Loucy (cell line): Measurements from ENCODE around the gene PKP2.

ENCODE experiments used
- H2AFZ ChIP-seq: fragments of 200-600 bp; sonication (generic); 2 replicates; pipeline ENCODE4 v1.6.0; 2016; ENCODE audit warnings: antibody characterized with exemption, mild to moderate bottlenecking, low read length, moderate library complexity
- H3F3A ChIP-seq: fragments of 200-600 bp; 2 replicates; pipeline ENCODE4 v1.6.0; 2016; ENCODE audit warnings: antibody characterized with exemption, low read depth, mild to moderate bottlenecking
- H3K27me3 ChIP-seq: fragments of 200-600 bp; sonication (generic); 2 replicates; pipeline ENCODE4 v1.6.1; 2014; ENCODE audit warnings: low read length, mild to moderate bottlenecking; ENCODE audit not compliant: insufficient read depth, poor library complexity, severe bottlenecking
- H3K36me3 ChIP-seq: fragments of 200-600 bp; sonication (generic); 2 replicates; pipeline ENCODE4 v1.6.1; 2016; ENCODE audit warnings: low read length; ENCODE audit not compliant: insufficient read depth
- H3K4me1 ChIP-seq: fragments of 200-600 bp; sonication (generic); 2 replicates; pipeline ENCODE4 v1.5.1; 2014; ENCODE audit warnings: low read length, mild to moderate bottlenecking; ENCODE audit not compliant: insufficient read depth, poor library complexity, severe bottlenecking
- H3K4me2 ChIP-seq: fragments of 200-600 bp; sonication (generic); 2 replicates; pipeline ENCODE4 v1.6.0; 2014; ENCODE audit warnings: antibody characterized with exemption, low read length, low read depth, mild to moderate bottlenecking; ENCODE audit not compliant: poor library complexity, severe bottlenecking
- H3K4me3 ChIP-seq: fragments of 200-600 bp; sonication (generic); 2 replicates; pipeline ENCODE4 v1.5.1; 2014; ENCODE audit warnings: low read length, mild to moderate bottlenecking, mixed read lengths; ENCODE audit not compliant: poor library complexity, severe bottlenecking
- H3K79me2 ChIP-seq: fragments of 200-600 bp; sonication (generic); 2 replicates; pipeline ENCODE4 v1.6.1; 2014; ENCODE audit warnings: low read length; ENCODE audit not compliant: insufficient read depth
- H3K9ac ChIP-seq: fragments of 200-600 bp; sonication (generic); 2 replicates; pipeline ENCODE4 v1.6.0; 2014; ENCODE audit warnings: mild to moderate bottlenecking, low read depth, low read length, moderate library complexity; ENCODE audit not compliant: poor library complexity, severe bottlenecking
- H3K9me2 ChIP-seq: fragments of 200-600 bp; sonication (generic); replicated peaks from 2 replicates; pipeline ENCODE4 v1.6.1; 2016; ENCODE audit warnings: low read depth, low read length, mixed read lengths
- H3K9me3 ChIP-seq: fragments of 200-600 bp; sonication (generic); 2 replicates; pipeline ENCODE4 v1.6.1; 2014; ENCODE audit warnings: mild to moderate bottlenecking, antibody characterized with exemption, low read length, low read depth; ENCODE audit not compliant: insufficient read depth
- H4K20me1 ChIP-seq: fragments of 200-600 bp; sonication (generic); 2 replicates; pipeline ENCODE4 v1.6.0; 2014; ENCODE audit warnings: antibody characterized with exemption, low read length, mild to moderate bottlenecking; ENCODE audit not compliant: insufficient read depth, poor library complexity, severe bottlenecking
- CTCF ChIP-seq: fragments of 200-600 bp; sonication (generic); conservative IDR thresholded peaks from 2 replicates; pipeline ENCODE4 v1.5.1; 2014; ENCODE audit warnings: mild to moderate bottlenecking, antibody characterized with exemption, low read length
- EZH2phosphoT487 ChIP-seq: fragments of 200-600 bp; IDR thresholded peaks from 2 replicates; pipeline ENCODE4 v1.6.1; 2018; ENCODE audit warnings: antibody characterized with exemption, mild to moderate bottlenecking, moderate library complexity, borderline replicate concordance

PKP2 gene

GRCh38 chr12:32917094-32917611 is 20.6 kb upstream of the PKP2 start:
- H2AFZ ChIP-seq, result no peak overlapping the region

GRCh38 chr12:32907898-32908476 is 11.4 kb upstream of the PKP2 start:
- H2AFZ ChIP-seq, result no peak overlapping the region
- no peaks in the 10 kb centered on the region for H3K79me2 ChIP-seq
- H3K4me1 ChIP-seq, result no peaks in the 10 kb centered on the region
- TF ChIP-seq CTCF (no peak), EZH2phosphoT487 (no peak)
- H3K9me2 ChIP-seq, result no peaks in the 10 kb centered on the region
- H3K36me3 ChIP-seq, result no peaks in the 10 kb centered on the region
- no peaks in the 10 kb centered on the region for H3F3A ChIP-seq
- H3K4me3 ChIP-seq, result no peak overlapping the region
- no peak overlapping the region for H3K4me2 ChIP-seq
- H3K9ac ChIP-seq, result no peak overlapping the region
- H3K27me3 ChIP-seq, result no peaks in the 10 kb centered on the region
- H4K20me1 ChIP-seq, result no peaks in the 10 kb centered on the region
- H3K9me3 ChIP-seq, result no peaks in the 10 kb centered on the region

More at GRCh38 chr12:32917094-32917611, 20.6 kb upstream of the PKP2 start:
- no peaks in the 10 kb centered on the region for H3K4me1 ChIP-seq
- H4K20me1 ChIP-seq, result no peaks in the 10 kb centered on the region
- H3K9ac ChIP-seq, result no peak overlapping the region
- no peaks in the 10 kb centered on the region for H3K36me3 ChIP-seq
- H3K4me3 ChIP-seq, result no peak overlapping the region
- H3F3A ChIP-seq, result no peaks in the 10 kb centered on the region
- no peaks in the 10 kb centered on the region for H3K9me2 ChIP-seq
- no peaks in the 10 kb centered on the region for H3K9me3 ChIP-seq
- no peaks in the 10 kb centered on the region for H3K27me3 ChIP-seq
- H3K4me2 ChIP-seq, result no peak overlapping the region
- TF ChIP-seq CTCF, result no peak
- no peak for TF ChIP-seq EZH2phosphoT487
- H3K79me2 ChIP-seq, result no peaks in the 10 kb centered on the region

- no peak overlapping the region for H3K4me2 ChIP-seq
- H3K4me1 ChIP-seq, result no peaks in the 10 kb centered on the region
- no peaks in the 10 kb centered on the region for H3K9me2 ChIP-seq
Measured at GRCh38 chr12:32907166-32907565, 10.6 kb upstream of the PKP2 start.

More at GRCh38 chr12:32907166-32907565, 10.6 kb upstream of the PKP2 start:
- no peaks in the 10 kb centered on the region for H3K27me3 ChIP-seq
- no peaks in the 10 kb centered on the region for H3F3A ChIP-seq
- no peaks in the 10 kb centered on the region for H4K20me1 ChIP-seq
- no peaks in the 10 kb centered on the region for H3K9me3 ChIP-seq
- no peaks in the 10 kb centered on the region for H3K79me2 ChIP-seq
- H3K9ac ChIP-seq, result no peak overlapping the region
- H3K36me3 ChIP-seq, result no peaks in the 10 kb centered on the region
- no peak overlapping the region for H2AFZ ChIP-seq
- TF ChIP-seq EZH2phosphoT487, result no peak
- no peak for TF ChIP-seq CTCF
- H3K4me3 ChIP-seq, result no peak overlapping the region
